ENCODE measurements around the gene FAM222B. TPM values are rescaled to one million over a fixed set of nuclear protein-coding genes. Genes with fewer than 3 reads are reported as not detected.
A peak's percentile ranks its signal among the peaks of the same experiment; 100 is the strongest.

The FAM222B gene
- total and polyA plus RNA-seq, 9 of the 15 experiments (the other 6 are each of a cell fraction or from before 2014, with no cell fraction given): 4.0 to 34.6 (median 7.5) TPM

DNA sequence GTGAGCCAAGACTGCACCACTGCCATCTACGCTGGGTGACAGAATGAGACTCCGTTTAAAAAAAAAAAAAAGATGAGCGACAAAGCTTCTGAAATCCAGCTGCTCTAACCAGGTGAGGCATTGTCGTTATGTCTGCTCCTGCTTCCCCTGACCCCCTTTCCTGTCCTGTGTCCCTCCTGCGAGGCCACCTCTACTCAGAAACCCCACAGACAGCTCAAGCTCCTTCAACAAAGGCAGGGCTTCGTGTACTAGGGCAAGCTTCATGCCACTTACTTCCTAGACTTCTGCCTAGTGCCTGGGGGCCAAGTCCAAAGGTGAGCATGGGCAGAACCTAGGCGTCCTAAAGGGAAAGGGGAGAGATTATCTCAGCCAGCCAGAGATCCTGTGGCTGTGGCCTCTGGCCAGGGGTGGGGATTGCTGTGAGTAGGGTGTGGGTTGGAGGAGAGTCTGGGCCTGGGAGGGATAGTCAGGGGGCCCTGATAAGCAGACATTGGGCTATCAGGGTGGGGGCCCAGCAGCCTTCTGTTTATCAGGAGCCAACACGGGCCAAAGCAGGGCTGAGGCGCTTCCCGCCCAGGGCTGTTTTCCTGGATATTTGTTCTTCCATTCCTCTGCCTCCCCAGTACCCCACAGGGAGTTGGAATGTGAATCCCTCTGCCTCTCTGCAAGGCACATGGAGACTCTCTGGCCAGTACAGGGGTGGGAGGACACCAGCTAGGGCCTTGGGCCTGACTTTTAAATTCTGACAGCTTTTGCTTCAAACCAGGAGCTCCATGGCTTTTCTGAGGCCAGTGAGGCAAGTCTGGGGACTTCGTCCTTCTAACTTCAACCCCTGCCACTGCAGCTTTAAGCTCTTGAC, 22.6 kb upstream of the FAM222B start (continued):
- TF ChIP-seq, protein P1, sequence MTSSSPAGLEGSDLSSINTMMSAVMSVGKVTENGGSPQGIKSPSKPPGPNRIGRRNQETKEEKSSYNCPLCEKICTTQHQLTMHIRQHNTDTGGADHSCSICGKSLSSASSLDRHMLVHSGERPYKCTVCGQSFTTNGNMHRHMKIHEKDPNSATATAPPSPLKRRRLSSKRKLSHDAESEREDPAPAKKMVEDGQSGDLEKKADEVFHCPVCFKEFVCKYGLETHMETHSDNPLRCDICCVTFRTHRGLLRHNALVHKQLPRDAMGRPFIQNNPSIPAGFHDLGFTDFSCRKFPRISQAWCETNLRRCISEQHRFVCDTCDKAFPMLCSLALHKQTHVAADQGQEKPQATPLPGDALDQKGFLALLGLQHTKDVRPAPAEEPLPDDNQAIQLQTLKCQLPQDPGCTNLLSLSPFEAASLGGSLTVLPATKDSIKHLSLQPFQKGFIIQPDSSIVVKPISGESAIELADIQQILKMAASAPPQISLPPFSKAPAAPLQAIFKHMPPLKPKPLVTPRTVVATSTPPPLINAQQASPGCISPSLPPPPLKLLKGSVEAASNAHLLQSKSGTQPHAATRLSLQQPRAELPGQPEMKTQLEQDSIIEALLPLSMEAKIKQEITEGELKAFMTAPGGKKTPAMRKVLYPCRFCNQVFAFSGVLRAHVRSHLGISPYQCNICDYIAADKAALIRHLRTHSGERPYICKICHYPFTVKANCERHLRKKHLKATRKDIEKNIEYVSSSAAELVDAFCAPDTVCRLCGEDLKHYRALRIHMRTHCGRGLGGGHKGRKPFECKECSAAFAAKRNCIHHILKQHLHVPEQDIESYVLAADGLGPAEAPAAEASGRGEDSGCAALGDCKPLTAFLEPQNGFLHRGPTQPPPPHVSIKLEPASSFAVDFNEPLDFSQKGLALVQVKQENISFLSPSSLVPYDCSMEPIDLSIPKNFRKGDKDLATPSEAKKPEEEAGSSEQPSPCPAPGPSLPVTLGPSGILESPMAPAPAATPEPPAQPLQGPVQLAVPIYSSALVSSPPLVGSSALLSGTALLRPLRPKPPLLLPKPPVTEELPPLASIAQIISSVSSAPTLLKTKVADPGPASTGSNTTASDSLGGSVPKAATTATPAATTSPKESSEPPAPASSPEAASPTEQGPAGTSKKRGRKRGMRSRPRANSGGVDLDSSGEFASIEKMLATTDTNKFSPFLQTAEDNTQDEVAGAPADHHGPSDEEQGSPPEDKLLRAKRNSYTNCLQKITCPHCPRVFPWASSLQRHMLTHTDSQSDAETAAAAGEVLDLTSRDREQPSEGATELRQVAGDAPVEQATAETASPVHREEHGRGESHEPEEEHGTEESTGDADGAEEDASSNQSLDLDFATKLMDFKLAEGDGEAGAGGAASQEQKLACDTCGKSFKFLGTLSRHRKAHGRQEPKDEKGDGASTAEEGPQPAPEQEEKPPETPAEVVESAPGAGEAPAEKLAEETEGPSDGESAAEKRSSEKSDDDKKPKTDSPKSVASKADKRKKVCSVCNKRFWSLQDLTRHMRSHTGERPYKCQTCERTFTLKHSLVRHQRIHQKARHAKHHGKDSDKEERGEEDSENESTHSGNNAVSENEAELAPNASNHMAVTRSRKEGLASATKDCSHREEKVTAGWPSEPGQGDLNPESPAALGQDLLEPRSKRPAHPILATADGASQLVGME (CRISPR knock-in tag; IDR thresholded peaks at IDR 0.05): 0 out of 2 replicates have a peak, but pooled peaks have one; percentile 31
- TF ChIP-seq ZBTB8A (IDR thresholded peaks at IDR 0.05; ENCODE audit: partially characterized antibody) (no peak), ZNF12 (CRISPR knock-in tag; IDR thresholded peaks at IDR 0.05) (no peak), KAT7 (CRISPR knock-in tag; IDR thresholded peaks at IDR 0.05; ENCODE audit: borderline replicate concordance) (no peak), ZNF778 (CRISPR knock-in tag; IDR thresholded peaks at IDR 0.05) (no peak), TCFL5 (CRISPR knock-in tag; conservative IDR thresholded peaks at IDR 0.05) (no peak; the same call in 1 of the 2 replicates), SMAD3 (CRISPR knock-in tag; conservative IDR thresholded peaks at IDR 0.05) (peak; percentile 92), FUS (optimal IDR thresholded peaks at IDR 0.05; ENCODE audit: low read depth, low read length) (no peak)
- TF ChIP-seq, protein P2, sequence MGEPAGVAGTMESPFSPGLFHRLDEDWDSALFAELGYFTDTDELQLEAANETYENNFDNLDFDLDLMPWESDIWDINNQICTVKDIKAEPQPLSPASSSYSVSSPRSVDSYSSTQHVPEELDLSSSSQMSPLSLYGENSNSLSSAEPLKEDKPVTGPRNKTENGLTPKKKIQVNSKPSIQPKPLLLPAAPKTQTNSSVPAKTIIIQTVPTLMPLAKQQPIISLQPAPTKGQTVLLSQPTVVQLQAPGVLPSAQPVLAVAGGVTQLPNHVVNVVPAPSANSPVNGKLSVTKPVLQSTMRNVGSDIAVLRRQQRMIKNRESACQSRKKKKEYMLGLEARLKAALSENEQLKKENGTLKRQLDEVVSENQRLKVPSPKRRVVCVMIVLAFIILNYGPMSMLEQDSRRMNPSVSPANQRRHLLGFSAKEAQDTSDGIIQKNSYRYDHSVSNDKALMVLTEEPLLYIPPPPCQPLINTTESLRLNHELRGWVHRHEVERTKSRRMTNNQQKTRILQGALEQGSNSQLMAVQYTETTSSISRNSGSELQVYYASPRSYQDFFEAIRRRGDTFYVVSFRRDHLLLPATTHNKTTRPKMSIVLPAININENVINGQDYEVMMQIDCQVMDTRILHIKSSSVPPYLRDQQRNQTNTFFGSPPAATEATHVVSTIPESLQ (CRISPR knock-in tag; IDR thresholded peaks at IDR 0.05): peak; percentile 42; the same call in 1 of the 2 replicates
- TF ChIP-seq, protein P3, sequence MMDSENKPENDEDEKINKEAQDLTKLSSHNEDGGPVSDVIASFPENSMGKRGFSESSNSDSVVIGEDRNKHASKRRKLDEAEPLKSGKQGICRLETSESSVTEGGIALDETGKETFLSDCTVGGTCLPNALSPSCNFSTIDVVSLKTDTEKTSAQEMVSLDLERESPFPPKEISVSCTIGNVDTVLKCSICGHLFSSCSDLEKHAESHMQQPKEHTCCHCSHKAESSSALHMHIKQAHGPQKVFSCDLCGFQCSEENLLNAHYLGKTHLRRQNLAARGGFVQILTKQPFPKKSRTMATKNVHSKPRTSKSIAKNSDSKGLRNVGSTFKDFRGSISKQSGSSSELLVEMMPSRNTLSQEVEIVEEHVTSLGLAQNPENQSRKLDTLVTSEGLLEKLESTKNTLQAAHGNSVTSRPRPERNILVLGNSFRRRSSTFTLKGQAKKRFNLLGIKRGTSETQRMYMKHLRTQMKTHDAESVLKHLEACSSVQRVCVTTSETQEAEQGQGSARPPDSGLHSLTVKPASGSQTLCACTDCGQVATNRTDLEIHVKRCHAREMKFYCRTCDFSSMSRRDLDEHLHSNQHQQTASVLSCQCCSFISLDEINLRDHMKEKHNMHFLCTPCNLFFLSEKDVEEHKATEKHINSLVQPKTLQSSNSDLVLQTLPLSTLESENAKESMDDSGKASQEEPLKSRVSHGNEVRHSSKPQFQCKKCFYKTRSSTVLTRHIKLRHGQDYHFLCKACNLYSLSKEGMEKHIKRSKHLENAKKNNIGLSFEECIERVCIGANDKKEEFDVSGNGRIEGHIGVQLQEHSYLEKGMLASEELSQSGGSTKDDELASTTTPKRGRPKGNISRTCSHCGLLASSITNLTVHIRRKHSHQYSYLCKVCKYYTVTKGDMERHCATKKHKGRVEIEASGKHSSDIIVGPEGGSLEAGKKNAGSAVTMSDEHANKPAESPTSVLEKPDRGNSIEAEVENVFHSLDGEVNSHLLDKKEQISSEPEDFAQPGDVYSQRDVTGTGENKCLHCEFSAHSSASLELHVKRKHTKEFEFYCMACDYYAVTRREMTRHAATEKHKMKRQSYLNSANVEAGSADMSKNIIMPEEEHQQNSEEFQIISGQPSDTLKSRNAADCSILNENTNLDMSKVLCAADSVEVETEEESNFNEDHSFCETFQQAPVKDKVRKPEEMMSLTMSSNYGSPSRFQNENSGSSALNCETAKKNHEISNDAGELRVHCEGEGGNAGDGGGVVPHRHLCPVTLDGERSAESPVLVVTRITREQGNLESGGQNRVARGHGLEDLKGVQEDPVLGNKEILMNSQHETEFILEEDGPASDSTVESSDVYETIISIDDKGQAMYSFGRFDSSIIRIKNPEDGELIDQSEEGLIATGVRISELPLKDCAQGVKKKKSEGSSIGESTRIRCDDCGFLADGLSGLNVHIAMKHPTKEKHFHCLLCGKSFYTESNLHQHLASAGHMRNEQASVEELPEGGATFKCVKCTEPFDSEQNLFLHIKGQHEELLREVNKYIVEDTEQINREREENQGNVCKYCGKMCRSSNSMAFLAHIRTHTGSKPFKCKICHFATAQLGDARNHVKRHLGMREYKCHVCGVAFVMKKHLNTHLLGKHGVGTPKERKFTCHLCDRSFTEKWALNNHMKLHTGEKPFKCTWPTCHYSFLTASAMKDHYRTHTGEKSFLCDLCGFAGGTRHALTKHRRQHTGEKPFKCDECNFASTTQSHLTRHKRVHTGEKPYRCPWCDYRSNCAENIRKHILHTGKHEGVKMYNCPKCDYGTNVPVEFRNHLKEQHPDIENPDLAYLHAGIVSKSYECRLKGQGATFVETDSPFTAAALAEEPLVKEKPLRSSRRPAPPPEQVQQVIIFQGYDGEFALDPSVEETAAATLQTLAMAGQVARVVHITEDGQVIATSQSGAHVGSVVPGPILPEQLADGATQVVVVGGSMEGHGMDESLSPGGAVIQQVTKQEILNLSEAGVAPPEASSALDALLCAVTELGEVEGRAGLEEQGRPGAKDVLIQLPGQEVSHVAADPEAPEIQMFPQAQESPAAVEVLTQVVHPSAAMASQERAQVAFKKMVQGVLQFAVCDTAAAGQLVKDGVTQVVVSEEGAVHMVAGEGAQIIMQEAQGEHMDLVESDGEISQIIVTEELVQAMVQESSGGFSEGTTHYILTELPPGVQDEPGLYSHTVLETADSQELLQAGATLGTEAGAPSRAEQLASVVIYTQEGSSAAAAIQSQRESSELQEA (IDR thresholded peaks at IDR 0.05; ENCODE audit: low read depth): no peak

Data from K562 (cell line).